ENCODE data around the gene SLC9A3. TPM values are rescaled to one million over a fixed set of nuclear protein-coding genes. Genes with fewer than 3 reads are reported as not detected.

The SLC9A3 gene
- total RNA-seq, 1 donor from 2014 or later, result 3.9 TPM

GRCh38 chr5:437281-437771, 86.9 kb downstream of the SLC9A3 start:
- no peaks in the 10 kb centered on the region for H3K9me3 ChIP-seq

GRCh38 chr5:436641-436975, 87.6 kb downstream of the SLC9A3 start:
- no peak for TF ChIP-seq POLR2A (IDR thresholded peaks at IDR 0.05)
- TF ChIP-seq POLR2AphosphoS5 (IDR thresholded peaks at IDR 0.05; ENCODE audit: insufficient read depth in 1 of 2, low read depth in 1 of 2), result no peak
- TF ChIP-seq CTCF (IDR thresholded peaks at IDR 0.05), result no peak
- H3K4me1 ChIP-seq, result no peaks in the 10 kb centered on the region
- no peak for DNase-seq (ENCODE audit: extremely low spot score in 2 of 2)
- intact Hi-C loops (cut with DNase I), result no loop called here
- no peaks in the 10 kb centered on the region for H3K9me3 ChIP-seq
- no peak overlapping the region for H3K4me3 ChIP-seq
- no peaks in the 10 kb centered on the region for H3K36me3 ChIP-seq
- H3K27ac ChIP-seq, result no peak overlapping the region
- H3K27me3 ChIP-seq, result no peaks in the 10 kb centered on the region

More at GRCh38 chr5:437281-437771, 86.9 kb downstream of the SLC9A3 start:
- no peaks in the 10 kb centered on the region for H3K27me3 ChIP-seq
- H3K4me3 ChIP-seq, result no peak overlapping the region
- peaks cover 7% of the 10 kb centered on the region for H3K4me1 ChIP-seq
- intact Hi-C loops (cut with DNase I), result no loop called here
- H3K27ac ChIP-seq, result no peak overlapping the region
- TF ChIP-seq CTCF (IDR thresholded peaks at IDR 0.05), result no peak
- no peak for TF ChIP-seq POLR2A (IDR thresholded peaks at IDR 0.05)
- no peak for TF ChIP-seq POLR2AphosphoS5 (IDR thresholded peaks at IDR 0.05; ENCODE audit: insufficient read depth in 1 of 2, low read depth in 1 of 2)
- DNase-seq (ENCODE audit: extremely low spot score in 2 of 2), result no peak
- H3K36me3 ChIP-seq, result no peaks in the 10 kb centered on the region

- intact Hi-C loops (cut with DNase I), result no loop called here
- TF ChIP-seq POLR2A (IDR thresholded peaks at IDR 0.05) (no peak), CTCF (IDR thresholded peaks at IDR 0.05) (no peak), POLR2AphosphoS5 (IDR thresholded peaks at IDR 0.05; ENCODE audit: insufficient read depth in 1 of 2, low read depth in 1 of 2) (no peak)
- Histone ChIP-seq H3K9me3 (no peaks in the 10 kb centered on the region), H3K4me3 (no peak overlapping the region), H3K36me3 (no peaks in the 10 kb centered on the region), H3K27ac (no peak overlapping the region), H3K27me3 (no peaks in the 10 kb centered on the region), H3K4me1 (no peaks in the 10 kb centered on the region)
- no peak for DNase-seq (ENCODE audit: extremely low spot score in 2 of 2)
Measured at GRCh38 chr5:435961-436640, 88.1 kb downstream of the SLC9A3 start.

GRCh38 chr5:435156-435790, 89.0 kb downstream of the SLC9A3 start:
- intact Hi-C loops (cut with DNase I), result no loop called here
- H3K4me3 ChIP-seq, result no peak overlapping the region
- no peaks in the 10 kb centered on the region for H3K9me3 ChIP-seq
- no peak for TF ChIP-seq CTCF (IDR thresholded peaks at IDR 0.05)
- TF ChIP-seq POLR2AphosphoS5 (IDR thresholded peaks at IDR 0.05; ENCODE audit: insufficient read depth in 1 of 2, low read depth in 1 of 2), result no peak
- TF ChIP-seq POLR2A (IDR thresholded peaks at IDR 0.05), result no peak
- no peaks in the 10 kb centered on the region for H3K36me3 ChIP-seq
- H3K27me3 ChIP-seq, result no peaks in the 10 kb centered on the region
- peaks cover 7% of the 10 kb centered on the region for H3K4me1 ChIP-seq
- DNase-seq (ENCODE audit: extremely low spot score in 2 of 2), result no peak
- no peak overlapping the region for H3K27ac ChIP-seq
